NOMO-1 treated with DMSO at 0.1 percent for 48 hours (cell line): ENCODE data around the gene GDPD3.

ENCODE experiments used
- DNase-seq: peaks from one replicate; lab custom pipeline; 2025; ENCODE audit not compliant: unreplicated experiment; lab: John Stamatoyannopoulos, UW

The GDPD3 gene

DNA sequence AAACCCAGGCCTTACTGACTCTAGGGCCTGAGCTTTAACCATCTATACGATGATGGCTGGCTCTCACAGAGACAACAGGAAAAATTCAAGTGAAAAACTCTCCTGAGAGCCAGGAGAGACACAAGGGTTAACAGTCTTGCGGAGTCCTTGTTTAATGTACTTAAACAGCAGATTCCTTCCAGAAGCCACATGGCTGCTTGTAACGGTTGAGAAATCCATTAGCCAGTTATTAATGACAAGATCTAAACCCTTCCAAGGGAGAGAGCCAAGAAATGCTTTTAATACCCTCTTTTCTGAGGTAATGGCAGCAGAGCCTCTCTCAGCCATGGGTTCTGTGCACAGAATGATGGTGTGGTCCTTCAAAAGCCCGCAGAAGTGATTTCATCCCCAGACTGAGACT lies 53.0 kb downstream of the GDPD3 start:
- DNase-seq = no peak

DNA sequence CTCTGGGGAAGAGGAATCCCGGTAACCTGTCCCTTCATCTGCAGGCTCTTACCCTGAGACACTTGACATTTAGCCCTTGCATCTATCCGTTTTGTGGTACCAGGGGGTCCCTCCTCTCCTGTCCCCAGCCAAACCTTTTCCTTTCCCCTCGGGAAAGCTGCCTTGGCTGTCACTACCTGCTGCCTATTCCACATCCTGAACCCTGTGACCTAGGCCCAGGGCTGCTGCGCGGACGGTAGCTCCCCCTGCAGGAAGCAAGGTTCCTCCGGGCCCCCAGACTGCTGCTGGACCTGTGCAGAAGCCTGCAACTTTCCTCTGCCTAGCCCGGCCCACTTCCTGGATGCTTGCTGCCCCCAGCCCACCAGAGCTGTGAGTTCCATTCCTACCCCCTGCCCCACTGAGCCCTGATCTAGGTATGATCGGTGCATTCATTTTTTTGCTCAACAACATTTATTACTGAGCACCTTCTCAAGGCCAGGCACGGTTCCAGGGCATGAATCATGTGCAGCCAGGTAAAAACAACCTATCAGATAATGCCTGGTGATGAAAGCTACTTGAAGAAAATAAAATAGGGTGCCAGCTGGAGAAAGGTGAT lies 58.3 kb downstream of the GDPD3 start:
- DNase-seq = no peak
